GM23338 (cell line): Measurements from ENCODE around the gene CFAP74. TPM values are rescaled to one million over a fixed set of nuclear protein-coding genes. Genes with fewer than 3 reads are reported as not detected.

ENCODE experiments used
- ATAC-seq: fragments of 200-7000 bp; cut with Tn5 transposase; 3 replicates; pipeline ENCODE4 v1.9.1; 2020
- DNase-seq: peaks from one replicate; pipeline ENCODE4 v3.0.0-alpha.2; 2015; ENCODE audit warnings: low spot score
- H2AFZ ChIP-seq: fragments of 200-600 bp; sonication (generic); 2 replicates; pipeline ENCODE4 v1.8.0; 2016; ENCODE audit warnings: antibody characterized with exemption, mild to moderate bottlenecking, moderate library complexity
- H3F3A ChIP-seq: fragments of 200-600 bp; sonication (generic); replicated peaks from 2 replicates; pipeline ENCODE4 v1.8.0; 2017; ENCODE audit warnings: antibody characterized with exemption, mixed run types, low read depth
- H3K27ac ChIP-seq: fragments of 200-600 bp; sonication (generic); 2 replicates; pipeline ENCODE4 v1.6.1; 2016; ENCODE audit warnings: low read depth
- H3K27me3 ChIP-seq: fragments of 200-600 bp; sonication (generic); 2 replicates; pipeline ENCODE4 v1.8.0; 2016; ENCODE audit warnings: mild to moderate bottlenecking, mixed run types, moderate library complexity; ENCODE audit not compliant: insufficient read depth
- H3K36me3 ChIP-seq: fragments of 200-600 bp; sonication (generic); 2 replicates; pipeline ENCODE4 v1.8.0; 2016; ENCODE audit warnings: mild to moderate bottlenecking; ENCODE audit not compliant: insufficient read depth
- H3K4me1 ChIP-seq: fragments of 200-600 bp; sonication (generic); 2 replicates; pipeline ENCODE4 v1.8.0; 2016; ENCODE audit warnings: mild to moderate bottlenecking, moderate library complexity; ENCODE audit not compliant: insufficient read depth
- H3K4me2 ChIP-seq: fragments of 200-600 bp; sonication (generic); 2 replicates; pipeline ENCODE4 v1.7.1; 2017; ENCODE audit warnings: mixed run types
- H3K4me3 ChIP-seq: fragments of 200-600 bp; sonication (generic); 2 replicates; pipeline ENCODE4 v1.6.1; 2016; ENCODE audit warnings: mixed run types
- H3K79me2 ChIP-seq: fragments of 200-600 bp; sonication (generic); replicated peaks from 2 replicates; pipeline ENCODE4 v1.8.0; 2017; ENCODE audit warnings: mild to moderate bottlenecking; ENCODE audit not compliant: insufficient read depth
- H3K9me2 ChIP-seq: fragments of 200-600 bp; sonication (generic); 2 replicates; pipeline ENCODE4 v1.8.0; 2017; ENCODE audit not compliant: insufficient read depth
- H4K20me1 ChIP-seq: fragments of 200-600 bp; sonication (generic); replicated peaks from 2 replicates; pipeline ENCODE4 v1.8.0; 2017; ENCODE audit warnings: mild to moderate bottlenecking; ENCODE audit not compliant: insufficient read depth
- H3K27ac Mint-ChIP-seq: 2 replicates; pipeline ENCODE4 v1.8.0; 2020; ENCODE audit warnings: inconsistent platforms, mild to moderate bottlenecking, moderate library complexity, mixed read lengths
- H3K27me3 Mint-ChIP-seq: 3 replicates; pipeline ENCODE4 v1.8.0; 2022; ENCODE audit warnings: low read depth, mild to moderate bottlenecking, moderate library complexity, mixed read lengths, inconsistent platforms; ENCODE audit not compliant: insufficient read depth, poor library complexity
- H3K36me3 Mint-ChIP-seq: 3 replicates; pipeline ENCODE4 v1.8.0; 2021; ENCODE audit warnings: low read depth, mild to moderate bottlenecking, inconsistent platforms, moderate library complexity, mixed read lengths
- H3K4me1 Mint-ChIP-seq: 3 replicates; pipeline ENCODE4 v1.8.0; 2020; ENCODE audit warnings: mild to moderate bottlenecking, inconsistent platforms, mixed read lengths
- H3K4me3 Mint-ChIP-seq: 3 replicates; pipeline ENCODE4 v1.8.0; 2021; ENCODE audit warnings: moderate library complexity, mild to moderate bottlenecking, inconsistent platforms, mixed read lengths
- H3K9me3 Mint-ChIP-seq: 3 replicates; pipeline ENCODE4 v1.8.0; 2020; ENCODE audit warnings: moderate library complexity, mild to moderate bottlenecking, inconsistent platforms, mixed read lengths
- ETS1 ChIP-seq: IDR thresholded peaks from 2 replicates; pipeline ENCODE4 v1.6.1; 2016; ENCODE audit warnings: antibody characterized with exemption
- EZH2 ChIP-seq: fragments of 200-600 bp; sonication (generic); IDR thresholded peaks from one replicate; pipeline ENCODE4 v1.8.0; 2017; ENCODE audit warnings: antibody characterized with exemption, mild to moderate bottlenecking, low read depth; ENCODE audit not compliant: unreplicated experiment
- EZH2phosphoT487 ChIP-seq: fragments of 200-600 bp; sonication (generic); IDR thresholded peaks from one replicate; pipeline ENCODE4 v1.8.1; 2018; ENCODE audit warnings: antibody characterized with exemption; ENCODE audit not compliant: unreplicated experiment
- JUNB ChIP-seq: IDR thresholded peaks from one replicate; pipeline ENCODE4 v1.6.1; 2016; ENCODE audit warnings: antibody characterized with exemption; ENCODE audit not compliant: unreplicated experiment
- NANOG ChIP-seq: IDR thresholded peaks from 2 replicates; pipeline ENCODE4 v1.6.1; 2016; ENCODE audit warnings: antibody characterized with exemption, borderline replicate concordance
- POLR2AphosphoS5 ChIP-seq: IDR thresholded peaks from 2 replicates; pipeline ENCODE4 v1.6.1; 2016; ENCODE audit warnings: antibody characterized with exemption, low read depth
- REST ChIP-seq: IDR thresholded peaks from one replicate; pipeline ENCODE4 v1.6.1; 2018; ENCODE audit warnings: antibody characterized with exemption; ENCODE audit not compliant: unreplicated experiment
- STAT1 ChIP-seq: IDR thresholded peaks from one replicate; pipeline ENCODE4 v1.6.1; 2016; ENCODE audit warnings: antibody characterized with exemption; ENCODE audit not compliant: unreplicated experiment
- ZNF462 ChIP-seq: fragments of 250-450 bp; sonication (Bioruptor Pico); IDR thresholded peaks from 2 replicates; pipeline ENCODE4 v1.5.0; 2020; ENCODE audit warnings: mild to moderate bottlenecking, moderate library complexity
- polyA plus RNA-seq: library from polyadenylated mRNA; unstranded; fragments of >200 nt; fragmentation: Nextera tagmentation; extraction: Ambion mirVana; gene quantifications from 2 replicates; pipeline ENCODE4 v1.2.1, GENCODE V29; 2016
- total RNA-seq: library from RNA; depleted of rRNA; stranded (reverse); fragments of >200 nt; shearing (Covaris generic); gene quantifications from 2 replicates; pipeline ENCODE4 v1.2.3, GENCODE V29; 2014

Gene CFAP74
- total and polyA plus RNA-seq, 2 experiments from 2014 or later = 0.21 TPM; not detected in 1

- no peaks in the 10 kb centered on the region for H4K20me1 ChIP-seq
- no peak overlapping the region for H3K27ac ChIP-seq
- 0 out of 2 replicates have a peak, but pooled peaks cover 4% of the 10 kb centered on the region for H3F3A ChIP-seq
- Mint-ChIP-seq H3K4me1 (peaks cover 10% of the 10 kb centered on the region; the same call in 2 of the 3 replicates), H3K9me3 (no peaks in the 10 kb centered on the region), H3K36me3 (no peaks in the 10 kb centered on the region; the same call in 2 of the 3 replicates), H3K27me3 (peaks cover 11% of the 10 kb centered on the region), H3K27ac (no peak overlapping the region), H3K4me3 (no peak overlapping the region)
- ATAC-seq (no peak), DNase-seq (no peak)
- H2AFZ ChIP-seq = no peak overlapping the region
- peaks cover 6% of the 10 kb centered on the region; the same call in 1 of the 2 replicates for H3K27me3 ChIP-seq
- no peak overlapping the region for H3K4me3 ChIP-seq
- peaks cover 10% of the 10 kb centered on the region for H3K4me1 ChIP-seq
- H3K79me2 ChIP-seq = no peaks in the 10 kb centered on the region
- no peaks in the 10 kb centered on the region for H3K9me2 ChIP-seq
- H3K4me2 ChIP-seq = no peak overlapping the region
- no peaks in the 10 kb centered on the region for H3K36me3 ChIP-seq
- no peak for TF ChIP-seq REST
- TF ChIP-seq ZNF462 (CRISPR knock-in tag) = no peak
- no peak for TF ChIP-seq STAT1
- TF ChIP-seq JUNB = no peak
- TF ChIP-seq EZH2 = no peak
- no peak for TF ChIP-seq EZH2phosphoT487
- no peak for TF ChIP-seq ETS1
- no peak for TF ChIP-seq POLR2AphosphoS5
- TF ChIP-seq NANOG = no peak
Measured at GRCh38 chr1:2000432-2000831, 3.2 kb downstream of the CFAP74 start.
